Mammary epithelial cell (primary cell): Measurements from ENCODE around the gene TRAPPC10.

Experiments used
- EZH2 ChIP-seq: IDR thresholded peaks from 2 replicates; pipeline ENCODE4 v1.6.1; 2012; ENCODE audit warnings: low read length, inconsistent platforms, borderline replicate concordance
- TF ChIP-seq, protein P1 (sequence below), 2 donors: IDR thresholded peaks in 1 of 2; conservative IDR thresholded peaks in 1 of 2; 2 replicates each; pipeline ENCODE4 v1.5.1; 2011 to 2012; ENCODE audit warnings: inconsistent platforms in 2 of 2, low read length in 2 of 2, mild to moderate bottlenecking in 2 of 2, control low read depth in 1 of 2, low read depth in 1 of 2; ENCODE audit not compliant: insufficient read depth in 1 of 2; ENCODE audit errors: extremely low read depth in 1 of 2

DNA sequence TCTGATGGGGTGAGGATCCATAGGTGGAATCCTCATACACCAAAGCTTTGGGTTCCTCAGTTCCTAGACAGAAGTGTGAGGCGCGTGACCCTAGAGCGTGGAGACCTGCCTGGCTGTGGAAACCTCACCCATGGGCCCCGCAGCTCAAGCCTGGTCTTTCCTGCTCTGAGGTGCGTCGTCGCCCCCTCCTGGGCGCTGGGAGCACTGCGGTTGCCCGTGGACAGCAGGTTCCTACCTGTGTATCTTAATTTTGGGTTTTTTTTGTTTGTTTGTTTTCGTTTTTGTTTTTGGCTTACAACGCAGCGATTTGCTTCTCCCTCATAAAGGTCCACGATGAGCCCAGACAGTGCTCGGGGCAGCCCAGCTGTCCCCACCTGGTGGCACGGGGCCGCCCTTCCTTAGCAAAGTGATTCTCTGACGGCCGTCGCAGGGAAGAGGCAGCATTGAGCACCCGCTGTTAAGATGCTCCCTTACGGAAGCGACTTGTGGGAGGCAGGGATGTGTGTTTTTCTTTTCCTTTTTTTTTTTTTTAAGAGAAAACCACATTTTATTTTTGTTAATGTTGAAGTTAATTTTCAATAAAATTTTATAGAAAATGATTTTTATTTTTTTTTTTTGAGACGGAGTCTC, 36.5 kb upstream of the TRAPPC10 start:
- TF ChIP-seq, protein P1, sequence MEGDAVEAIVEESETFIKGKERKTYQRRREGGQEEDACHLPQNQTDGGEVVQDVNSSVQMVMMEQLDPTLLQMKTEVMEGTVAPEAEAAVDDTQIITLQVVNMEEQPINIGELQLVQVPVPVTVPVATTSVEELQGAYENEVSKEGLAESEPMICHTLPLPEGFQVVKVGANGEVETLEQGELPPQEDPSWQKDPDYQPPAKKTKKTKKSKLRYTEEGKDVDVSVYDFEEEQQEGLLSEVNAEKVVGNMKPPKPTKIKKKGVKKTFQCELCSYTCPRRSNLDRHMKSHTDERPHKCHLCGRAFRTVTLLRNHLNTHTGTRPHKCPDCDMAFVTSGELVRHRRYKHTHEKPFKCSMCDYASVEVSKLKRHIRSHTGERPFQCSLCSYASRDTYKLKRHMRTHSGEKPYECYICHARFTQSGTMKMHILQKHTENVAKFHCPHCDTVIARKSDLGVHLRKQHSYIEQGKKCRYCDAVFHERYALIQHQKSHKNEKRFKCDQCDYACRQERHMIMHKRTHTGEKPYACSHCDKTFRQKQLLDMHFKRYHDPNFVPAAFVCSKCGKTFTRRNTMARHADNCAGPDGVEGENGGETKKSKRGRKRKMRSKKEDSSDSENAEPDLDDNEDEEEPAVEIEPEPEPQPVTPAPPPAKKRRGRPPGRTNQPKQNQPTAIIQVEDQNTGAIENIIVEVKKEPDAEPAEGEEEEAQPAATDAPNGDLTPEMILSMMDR (conservative IDR thresholded peaks at IDR 0.05 in 1 of 2, IDR thresholded peaks at IDR 0.05 in 1 of 2; ENCODE audit: extremely low read depth in 1 of 2, insufficient read depth in 1 of 2, low read depth in 1 of 2, low read length in 2 of 2) = peak; percentile 91 to 96
- no peak for TF ChIP-seq EZH2
